Brain pericyte (primary cell): Measurements from ENCODE around the gene DPM3.
A peak's percentile ranks its signal among the peaks of the same experiment; 100 is the strongest.
"Not testable (repeated sequence)": the region's sequence is repeated elsewhere in the genome, so short reads cannot be mapped to it uniquely, and the experiment has no call there.

Experiments
- DNase-seq: peaks from one replicate; pipeline ENCODE4 v3.0.0-alpha.2; 2012; ENCODE audit warnings: low read depth, low spot score

The DPM3 gene

GRCh38 chr1:155158991-155159390, 18.7 kb upstream of the DPM3 start:
- DNase-seq, result no peak

GRCh38 chr1:155155996-155156643, 15.8 kb upstream of the DPM3 start:
- not testable (repeated sequence) for DNase-seq

GRCh38 chr1:155145491-155145890, 5.2 kb upstream of the DPM3 start:
- no peak for DNase-seq

GRCh38 chr1:155141749-155142148, 1.4 kb upstream of the DPM3 start:
- no peak for DNase-seq

GRCh38 chr1:155140630-155140953, 261 bp upstream of the DPM3 start:
- DNase-seq, result no peak

DNA sequence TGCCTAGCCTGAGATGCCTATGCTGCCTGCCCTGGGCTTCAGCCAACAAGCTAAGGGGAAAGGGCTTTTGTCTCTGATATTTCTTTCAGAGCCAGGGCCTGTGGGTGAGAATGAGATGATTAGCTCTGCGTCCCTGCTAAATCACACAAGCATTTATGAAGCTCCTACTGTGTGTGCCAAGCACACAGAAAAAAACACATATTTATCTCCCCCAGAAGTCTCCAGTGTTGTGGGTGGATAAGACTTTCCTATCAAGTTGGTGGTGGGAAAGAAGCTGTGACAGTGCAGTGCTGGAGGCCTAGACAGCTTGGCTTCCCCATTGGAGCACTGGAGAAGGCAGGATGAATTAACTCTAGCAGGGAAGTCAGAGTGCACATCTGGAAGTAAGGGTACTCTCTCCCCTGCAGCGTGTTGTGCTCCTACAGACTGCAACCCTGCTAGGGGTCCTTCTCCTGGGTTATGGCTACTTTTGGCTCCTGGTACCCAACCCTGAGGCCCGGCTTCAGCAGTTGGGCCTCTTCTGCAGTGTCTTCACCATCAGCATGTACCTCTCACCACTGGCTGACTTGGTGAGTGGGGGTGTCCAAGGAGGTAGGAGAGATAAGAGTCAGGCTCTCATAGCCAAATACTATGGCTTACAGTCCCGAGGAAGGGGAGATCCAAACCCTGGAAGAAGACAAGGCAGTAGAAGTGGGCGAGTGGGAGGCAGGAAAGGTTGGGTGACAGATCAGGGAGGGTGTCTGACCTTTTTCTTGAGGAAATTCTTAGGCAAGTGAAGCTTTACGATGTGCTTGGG, 3.0 kb downstream of the DPM3 start:
- no peak for DNase-seq

- DNase-seq, result no peak
Observed at GRCh38 chr1:155136748-155137147, 3.6 kb downstream of the DPM3 start.

DNA sequence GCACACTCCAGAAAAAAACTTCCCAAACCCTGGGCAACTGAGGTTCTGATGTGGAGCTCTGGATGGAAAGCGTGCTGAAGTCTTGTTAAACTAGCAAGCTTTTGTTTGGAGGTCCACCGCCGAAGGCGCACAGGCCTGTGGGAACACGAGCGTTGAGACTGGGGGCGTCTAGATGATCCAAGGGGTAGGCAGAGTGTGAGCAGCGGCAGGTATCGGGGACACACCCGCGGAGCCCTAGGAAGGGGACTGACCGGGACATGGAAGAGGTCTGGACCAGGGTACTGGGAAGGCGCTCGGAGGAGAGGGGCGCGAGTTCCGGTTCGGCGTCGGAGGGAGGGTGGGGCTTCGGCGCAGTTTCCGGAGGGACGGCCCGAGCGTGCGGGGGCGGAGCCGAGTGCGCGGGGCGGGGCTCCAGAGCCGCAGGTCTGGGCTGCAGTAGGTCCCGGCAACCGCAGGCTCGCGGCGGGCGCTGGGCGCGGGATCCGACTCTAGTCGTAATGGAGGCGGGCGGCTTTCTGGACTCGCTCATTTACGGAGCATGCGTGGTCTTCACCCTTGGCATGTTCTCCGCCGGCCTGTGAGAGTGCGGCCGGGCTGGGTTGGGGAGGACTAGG, 4.8 kb downstream of the DPM3 start, which contains the start of gene SLC50A1:
SLC50A1 (plus strand) TSS at position 438 of the 614 bp plus-strand sequence; CDS start at position 498, 60 bp downstream.
- DNase-seq, result peak; percentile 77

- peak; percentile 57 for DNase-seq
Observed at GRCh38 chr1:155134880-155135414, 5.4 kb downstream of the DPM3 start.

DNA sequence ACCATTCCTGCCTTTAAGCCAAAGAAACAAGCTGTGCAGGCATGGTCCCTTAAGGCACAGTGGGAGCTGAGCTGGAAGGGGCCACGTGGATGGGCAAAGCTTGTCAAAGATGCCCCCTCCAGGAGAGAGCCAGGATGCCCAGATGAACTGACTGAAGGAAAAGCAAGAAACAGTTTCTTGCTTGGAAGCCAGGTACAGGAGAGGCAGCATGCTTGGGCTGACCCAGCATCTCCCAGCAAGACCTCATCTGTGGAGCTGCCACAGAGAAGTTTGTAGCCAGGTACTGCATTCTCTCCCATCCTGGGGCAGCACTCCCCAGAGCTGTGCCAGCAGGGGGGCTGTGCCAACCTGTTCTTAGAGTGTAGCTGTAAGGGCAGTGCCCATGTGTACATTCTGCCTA, 6.0 kb downstream of the DPM3 start:
- DNase-seq, result no peak

GRCh38 chr1:155133799-155134281, 6.5 kb downstream of the DPM3 start:
- no peak for DNase-seq

DNA sequence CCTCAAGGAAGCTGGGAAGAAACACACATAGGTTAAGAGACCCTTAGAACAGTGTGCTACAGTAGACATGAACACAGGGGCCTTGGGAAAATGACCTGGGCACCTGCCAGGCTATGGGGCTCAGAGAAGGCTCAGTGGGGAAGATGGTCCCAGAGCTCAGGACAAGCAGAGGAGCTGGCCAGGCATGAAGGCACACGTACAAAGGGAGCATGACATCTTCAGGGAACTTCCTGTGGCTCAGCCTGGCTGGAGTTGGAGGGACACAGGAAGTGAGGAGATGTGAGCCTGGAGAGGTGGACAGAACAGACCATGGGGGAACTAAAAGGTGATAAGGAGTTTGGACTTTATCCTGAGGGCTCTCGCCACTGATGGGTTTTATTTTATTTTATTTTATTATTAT, 8.5 kb downstream of the DPM3 start:
- DNase-seq, result no peak

GRCh38 chr1:155131285-155131684, 9.0 kb downstream of the DPM3 start:
- no peak for DNase-seq

DNA sequence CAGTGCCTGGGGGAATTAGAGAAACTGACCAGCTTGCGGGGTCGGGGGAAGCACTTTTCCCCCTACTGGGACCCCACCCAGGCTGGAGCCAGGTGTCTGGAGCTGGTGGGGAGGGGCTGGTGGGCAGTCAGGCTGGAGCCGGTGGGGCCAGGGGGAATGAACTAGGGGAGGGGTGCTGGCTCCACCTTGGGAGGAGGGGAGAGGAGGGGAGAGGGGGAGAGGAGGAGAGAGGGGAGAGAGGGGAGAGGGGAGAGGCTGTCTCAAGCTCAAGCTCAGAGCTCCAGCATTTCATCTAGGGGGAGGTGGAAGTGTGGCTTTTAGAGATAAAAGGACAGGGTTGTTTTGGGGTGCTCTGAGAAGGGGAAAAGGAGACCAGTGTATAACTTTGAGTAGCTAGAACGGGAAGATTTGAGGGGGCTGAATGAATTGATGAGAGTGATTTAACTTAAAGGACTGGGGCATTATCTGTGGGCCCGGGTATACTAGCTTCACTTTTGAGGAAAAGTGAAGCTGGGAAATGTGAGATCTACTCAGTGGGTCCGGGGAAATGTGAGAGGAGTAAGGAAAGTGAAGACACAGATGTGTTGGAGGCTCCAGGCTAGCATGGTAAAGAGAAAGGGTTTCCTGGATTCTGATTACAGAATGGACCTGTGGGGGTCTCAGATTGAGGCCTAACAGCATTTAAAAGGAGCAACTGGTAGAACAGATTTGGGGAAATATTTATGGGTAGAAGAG, 9.9 kb downstream of the DPM3 start:
- DNase-seq, result no peak

GRCh38 chr1:155128755-155129473, 11.4 kb downstream of the DPM3 start:
- no peak for DNase-seq

DNA sequence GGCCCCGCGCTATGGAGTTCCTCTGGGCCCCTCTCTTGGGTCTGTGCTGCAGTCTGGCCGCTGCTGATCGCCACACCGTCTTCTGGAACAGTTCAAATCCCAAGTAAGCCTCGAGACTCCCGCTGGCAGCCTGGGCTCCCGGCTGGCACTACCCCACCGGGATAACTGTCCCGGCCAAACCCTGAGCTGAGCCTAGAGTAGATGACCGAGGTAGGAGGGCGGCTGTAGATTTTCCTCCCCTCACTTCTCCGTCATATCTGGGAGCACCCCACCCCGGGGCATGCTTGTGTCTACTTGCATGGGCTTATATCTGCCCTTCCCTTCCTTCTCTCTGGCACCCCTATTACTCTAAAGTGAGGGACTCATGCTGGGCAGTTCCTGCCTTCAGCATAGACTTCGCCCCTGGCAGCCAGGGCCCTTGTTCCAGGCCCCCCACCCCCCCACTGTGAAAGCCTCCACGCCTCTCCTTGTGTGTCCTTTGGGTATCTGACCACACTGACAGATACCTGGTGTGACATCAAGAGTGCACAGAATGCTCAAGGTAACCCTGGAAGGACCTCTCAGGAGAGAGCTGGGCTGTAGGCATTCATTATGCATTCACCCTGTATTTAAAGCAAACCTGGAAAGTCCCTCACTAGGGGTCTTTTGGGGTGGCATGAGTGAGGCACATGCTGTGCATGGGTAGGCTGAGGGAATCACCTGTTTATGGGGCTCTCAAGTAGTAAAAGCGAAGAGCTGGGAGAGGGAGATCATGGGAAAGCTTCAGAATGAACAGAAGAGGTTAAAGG, 12.2 kb downstream of the DPM3 start:
- no peak for DNase-seq

GRCh38 chr1:155127105-155127966, 13.0 kb downstream of the DPM3 start, which contains the start of gene EFNA1:
Gene EFNA1, plus strand, starts transcription at chr1:155127876. Its CDS starts 102 bp downstream, at chr1:155127978.
- DNase-seq, result peak; percentile 42

GRCh38 chr1:155126556-155127104, 13.7 kb downstream of the DPM3 start:
- DNase-seq, result peak; percentile 53
